ENCODE measurements around the gene CFAP46. TPM values are rescaled to one million over a fixed set of nuclear protein-coding genes. Genes with fewer than 3 reads are reported as not detected.

CFAP46 gene
- total RNA-seq, 1 experiment from 2014 or later, result 3.3 TPM

DNA sequence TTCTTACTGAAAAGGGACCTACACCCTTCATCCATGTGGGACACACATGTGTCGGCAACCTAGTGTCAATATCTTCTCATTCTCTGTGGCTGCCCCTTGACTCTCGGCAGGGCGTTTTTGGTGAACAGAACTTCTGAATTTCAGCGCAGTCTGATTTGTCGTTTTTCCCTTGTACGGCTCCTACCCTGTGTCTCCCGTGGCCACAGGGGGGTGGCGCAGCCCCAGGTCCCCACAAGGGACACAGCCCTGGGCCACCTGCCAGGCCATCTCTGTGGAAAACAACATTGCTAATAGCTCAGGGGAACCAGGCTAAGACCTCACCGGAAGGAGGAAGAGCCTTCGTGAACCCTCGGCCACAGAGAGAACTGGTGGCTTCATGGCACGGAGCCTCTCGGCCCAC lies 103.3 kb downstream of the CFAP46 start:
- Mint-ChIP-seq H3K4me3 (no peak overlapping the region), H3K36me3 (peaks cover 11% of the 10 kb centered on the region), H3K27me3 (ENCODE audit: low read depth) (peaks cover 4% of the 10 kb centered on the region; the same call in 1 of the 2 replicates), H3K27ac (0 out of 2 replicates have a peak overlapping the region, but pooled peaks have one; percentile 13), H3K4me1 (0 out of 2 replicates have a peak, but pooled peaks cover 2% of the 10 kb centered on the region), H3K9me3 (peaks cover 21% of the 10 kb centered on the region)
- POLR2A ChIA-PET, result no interaction called here
- CTCF ChIA-PET, result interaction anchor here (1.5 kb wide), 1 partner anchor 47 kb away, joined by 4 read pairs; no protein-coding TSS in a partner anchor
- ATAC-seq (no peak), DNase-seq (ENCODE audit: low spot score) (no peak)
- TF ChIP-seq ZNF671 (CRISPR knock-in tag; IDR thresholded peaks at IDR 0.05), result no peak
- TF ChIP-seq, protein P1, sequence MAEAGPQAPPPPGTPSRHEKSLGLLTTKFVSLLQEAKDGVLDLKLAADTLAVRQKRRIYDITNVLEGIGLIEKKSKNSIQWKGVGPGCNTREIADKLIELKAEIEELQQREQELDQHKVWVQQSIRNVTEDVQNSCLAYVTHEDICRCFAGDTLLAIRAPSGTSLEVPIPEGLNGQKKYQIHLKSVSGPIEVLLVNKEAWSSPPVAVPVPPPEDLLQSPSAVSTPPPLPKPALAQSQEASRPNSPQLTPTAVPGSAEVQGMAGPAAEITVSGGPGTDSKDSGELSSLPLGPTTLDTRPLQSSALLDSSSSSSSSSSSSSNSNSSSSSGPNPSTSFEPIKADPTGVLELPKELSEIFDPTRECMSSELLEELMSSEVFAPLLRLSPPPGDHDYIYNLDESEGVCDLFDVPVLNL (CRISPR knock-in tag; IDR thresholded peaks at IDR 0.05; ENCODE audit: borderline replicate concordance, low read depth), result no peak
- TF ChIP-seq PRRX2 (CRISPR knock-in tag; IDR thresholded peaks at IDR 0.05), result no peak
- TF ChIP-seq ZNF396 (CRISPR knock-in tag; IDR thresholded peaks at IDR 0.05; ENCODE audit: borderline replicate concordance), result no peak
- TF ChIP-seq, protein P2, sequence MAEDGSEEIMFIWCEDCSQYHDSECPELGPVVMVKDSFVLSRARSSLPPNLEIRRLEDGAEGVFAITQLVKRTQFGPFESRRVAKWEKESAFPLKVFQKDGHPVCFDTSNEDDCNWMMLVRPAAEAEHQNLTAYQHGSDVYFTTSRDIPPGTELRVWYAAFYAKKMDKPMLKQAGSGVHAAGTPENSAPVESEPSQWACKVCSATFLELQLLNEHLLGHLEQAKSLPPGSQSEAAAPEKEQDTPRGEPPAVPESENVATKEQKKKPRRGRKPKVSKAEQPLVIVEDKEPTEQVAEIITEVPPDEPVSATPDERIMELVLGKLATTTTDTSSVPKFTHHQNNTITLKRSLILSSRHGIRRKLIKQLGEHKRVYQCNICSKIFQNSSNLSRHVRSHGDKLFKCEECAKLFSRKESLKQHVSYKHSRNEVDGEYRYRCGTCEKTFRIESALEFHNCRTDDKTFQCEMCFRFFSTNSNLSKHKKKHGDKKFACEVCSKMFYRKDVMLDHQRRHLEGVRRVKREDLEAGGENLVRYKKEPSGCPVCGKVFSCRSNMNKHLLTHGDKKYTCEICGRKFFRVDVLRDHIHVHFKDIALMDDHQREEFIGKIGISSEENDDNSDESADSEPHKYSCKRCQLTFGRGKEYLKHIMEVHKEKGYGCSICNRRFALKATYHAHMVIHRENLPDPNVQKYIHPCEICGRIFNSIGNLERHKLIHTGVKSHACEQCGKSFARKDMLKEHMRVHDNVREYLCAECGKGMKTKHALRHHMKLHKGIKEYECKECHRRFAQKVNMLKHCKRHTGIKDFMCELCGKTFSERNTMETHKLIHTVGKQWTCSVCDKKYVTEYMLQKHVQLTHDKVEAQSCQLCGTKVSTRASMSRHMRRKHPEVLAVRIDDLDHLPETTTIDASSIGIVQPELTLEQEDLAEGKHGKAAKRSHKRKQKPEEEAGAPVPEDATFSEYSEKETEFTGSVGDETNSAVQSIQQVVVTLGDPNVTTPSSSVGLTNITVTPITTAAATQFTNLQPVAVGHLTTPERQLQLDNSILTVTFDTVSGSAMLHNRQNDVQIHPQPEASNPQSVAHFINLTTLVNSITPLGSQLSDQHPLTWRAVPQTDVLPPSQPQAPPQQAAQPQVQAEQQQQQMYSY (CRISPR knock-in tag; IDR thresholded peaks at IDR 0.05), result no peak
- TF ChIP-seq, protein P3, sequence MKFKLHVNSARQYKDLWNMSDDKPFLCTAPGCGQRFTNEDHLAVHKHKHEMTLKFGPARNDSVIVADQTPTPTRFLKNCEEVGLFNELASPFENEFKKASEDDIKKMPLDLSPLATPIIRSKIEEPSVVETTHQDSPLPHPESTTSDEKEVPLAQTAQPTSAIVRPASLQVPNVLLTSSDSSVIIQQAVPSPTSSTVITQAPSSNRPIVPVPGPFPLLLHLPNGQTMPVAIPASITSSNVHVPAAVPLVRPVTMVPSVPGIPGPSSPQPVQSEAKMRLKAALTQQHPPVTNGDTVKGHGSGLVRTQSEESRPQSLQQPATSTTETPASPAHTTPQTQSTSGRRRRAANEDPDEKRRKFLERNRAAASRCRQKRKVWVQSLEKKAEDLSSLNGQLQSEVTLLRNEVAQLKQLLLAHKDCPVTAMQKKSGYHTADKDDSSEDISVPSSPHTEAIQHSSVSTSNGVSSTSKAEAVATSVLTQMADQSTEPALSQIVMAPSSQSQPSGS (CRISPR knock-in tag; IDR thresholded peaks at IDR 0.05; ENCODE audit: borderline replicate concordance, low read depth), result no peak
- TF ChIP-seq, protein P4, sequence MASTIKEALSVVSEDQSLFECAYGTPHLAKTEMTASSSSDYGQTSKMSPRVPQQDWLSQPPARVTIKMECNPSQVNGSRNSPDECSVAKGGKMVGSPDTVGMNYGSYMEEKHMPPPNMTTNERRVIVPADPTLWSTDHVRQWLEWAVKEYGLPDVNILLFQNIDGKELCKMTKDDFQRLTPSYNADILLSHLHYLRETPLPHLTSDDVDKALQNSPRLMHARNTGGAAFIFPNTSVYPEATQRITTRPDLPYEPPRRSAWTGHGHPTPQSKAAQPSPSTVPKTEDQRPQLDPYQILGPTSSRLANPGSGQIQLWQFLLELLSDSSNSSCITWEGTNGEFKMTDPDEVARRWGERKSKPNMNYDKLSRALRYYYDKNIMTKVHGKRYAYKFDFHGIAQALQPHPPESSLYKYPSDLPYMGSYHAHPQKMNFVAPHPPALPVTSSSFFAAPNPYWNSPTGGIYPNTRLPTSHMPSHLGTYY (CRISPR knock-in tag; IDR thresholded peaks at IDR 0.05), result no peak
- TF ChIP-seq OVOL2 (CRISPR knock-in tag; IDR thresholded peaks at IDR 0.05; ENCODE audit: borderline replicate concordance), result no peak
- TF ChIP-seq, protein P5, sequence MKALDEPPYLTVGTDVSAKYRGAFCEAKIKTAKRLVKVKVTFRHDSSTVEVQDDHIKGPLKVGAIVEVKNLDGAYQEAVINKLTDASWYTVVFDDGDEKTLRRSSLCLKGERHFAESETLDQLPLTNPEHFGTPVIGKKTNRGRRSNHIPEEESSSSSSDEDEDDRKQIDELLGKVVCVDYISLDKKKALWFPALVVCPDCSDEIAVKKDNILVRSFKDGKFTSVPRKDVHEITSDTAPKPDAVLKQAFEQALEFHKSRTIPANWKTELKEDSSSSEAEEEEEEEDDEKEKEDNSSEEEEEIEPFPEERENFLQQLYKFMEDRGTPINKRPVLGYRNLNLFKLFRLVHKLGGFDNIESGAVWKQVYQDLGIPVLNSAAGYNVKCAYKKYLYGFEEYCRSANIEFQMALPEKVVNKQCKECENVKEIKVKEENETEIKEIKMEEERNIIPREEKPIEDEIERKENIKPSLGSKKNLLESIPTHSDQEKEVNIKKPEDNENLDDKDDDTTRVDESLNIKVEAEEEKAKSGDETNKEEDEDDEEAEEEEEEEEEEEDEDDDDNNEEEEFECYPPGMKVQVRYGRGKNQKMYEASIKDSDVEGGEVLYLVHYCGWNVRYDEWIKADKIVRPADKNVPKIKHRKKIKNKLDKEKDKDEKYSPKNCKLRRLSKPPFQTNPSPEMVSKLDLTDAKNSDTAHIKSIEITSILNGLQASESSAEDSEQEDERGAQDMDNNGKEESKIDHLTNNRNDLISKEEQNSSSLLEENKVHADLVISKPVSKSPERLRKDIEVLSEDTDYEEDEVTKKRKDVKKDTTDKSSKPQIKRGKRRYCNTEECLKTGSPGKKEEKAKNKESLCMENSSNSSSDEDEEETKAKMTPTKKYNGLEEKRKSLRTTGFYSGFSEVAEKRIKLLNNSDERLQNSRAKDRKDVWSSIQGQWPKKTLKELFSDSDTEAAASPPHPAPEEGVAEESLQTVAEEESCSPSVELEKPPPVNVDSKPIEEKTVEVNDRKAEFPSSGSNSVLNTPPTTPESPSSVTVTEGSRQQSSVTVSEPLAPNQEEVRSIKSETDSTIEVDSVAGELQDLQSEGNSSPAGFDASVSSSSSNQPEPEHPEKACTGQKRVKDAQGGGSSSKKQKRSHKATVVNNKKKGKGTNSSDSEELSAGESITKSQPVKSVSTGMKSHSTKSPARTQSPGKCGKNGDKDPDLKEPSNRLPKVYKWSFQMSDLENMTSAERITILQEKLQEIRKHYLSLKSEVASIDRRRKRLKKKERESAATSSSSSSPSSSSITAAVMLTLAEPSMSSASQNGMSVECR (CRISPR knock-in tag; IDR thresholded peaks at IDR 0.05; ENCODE audit: borderline replicate concordance), result no peak
- TF ChIP-seq ETV6 (CRISPR knock-in tag; IDR thresholded peaks at IDR 0.05), result no peak
- no peak for TF ChIP-seq CREM (CRISPR knock-in tag; IDR thresholded peaks at IDR 0.05)

DNA sequence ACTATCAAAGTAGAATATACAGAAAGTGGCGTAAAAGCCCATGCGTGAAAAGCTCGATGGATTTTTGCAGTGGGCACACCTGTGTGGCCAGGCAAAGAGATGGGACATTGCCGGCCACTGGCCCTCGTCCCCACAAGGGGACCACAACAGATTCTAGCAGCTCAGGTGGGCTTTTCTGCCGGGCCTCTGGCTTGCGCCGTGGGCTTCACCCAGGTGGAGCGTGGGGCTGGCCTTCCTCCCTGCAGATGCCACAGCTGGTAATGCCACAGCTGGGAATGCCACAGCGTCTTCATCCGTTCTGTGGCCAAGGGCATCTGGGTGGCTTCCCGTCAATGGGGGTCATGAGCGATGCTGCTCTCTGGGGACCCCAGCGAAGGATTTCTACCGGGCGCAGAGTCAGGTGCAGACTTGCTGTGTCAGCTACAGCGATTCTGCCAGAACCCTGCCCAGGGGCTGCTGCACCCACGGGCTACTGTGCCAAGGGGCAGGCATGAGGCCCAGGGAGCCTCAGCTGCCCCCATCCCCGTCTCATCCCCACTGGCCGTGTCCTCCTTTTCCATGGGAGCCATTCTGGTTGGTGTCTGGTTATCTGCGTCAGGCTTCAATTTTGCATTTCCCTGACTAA lies 103.9 kb downstream of the CFAP46 start:
- Mint-ChIP-seq H3K4me3 (no peak overlapping the region), H3K27me3 (ENCODE audit: low read depth) (peaks cover 4% of the 10 kb centered on the region; the same call in 1 of the 2 replicates), H3K4me1 (0 out of 2 replicates have a peak, but pooled peaks cover 2% of the 10 kb centered on the region), H3K27ac (no peak overlapping the region), H3K9me3 (peaks cover 21% of the 10 kb centered on the region), H3K36me3 (peaks cover 11% of the 10 kb centered on the region)
- no peak for ATAC-seq
- CTCF ChIA-PET, result interaction anchor here (0.8 to 1.5 kb wide), 6 partner anchors 12 to 53 kb away, joined by 3 to 8 read pairs (median 4); no protein-coding TSS in a partner anchor
- DNase-seq (ENCODE audit: low spot score), result no peak
- POLR2A ChIA-PET, result no interaction called here
- TF ChIP-seq SMAD4 (CRISPR knock-in tag; IDR thresholded peaks at IDR 0.05), result no peak
- TF ChIP-seq CREB1 (CRISPR knock-in tag; IDR thresholded peaks at IDR 0.05), result no peak
- TF ChIP-seq NR3C1 (CRISPR knock-in tag; conservative IDR thresholded peaks at IDR 0.05; ENCODE audit: low read depth), result no peak
- TF ChIP-seq, protein P2 (CRISPR knock-in tag; IDR thresholded peaks at IDR 0.05), result no peak
- TF ChIP-seq OVOL2 (CRISPR knock-in tag; IDR thresholded peaks at IDR 0.05; ENCODE audit: borderline replicate concordance), result no peak
- no peak for TF ChIP-seq RELA (CRISPR knock-in tag; IDR thresholded peaks at IDR 0.05; ENCODE audit: borderline replicate concordance)
- TF ChIP-seq GTF2I (CRISPR knock-in tag; conservative IDR thresholded peaks at IDR 0.05), result no peak
- TF ChIP-seq ZNF396 (CRISPR knock-in tag; IDR thresholded peaks at IDR 0.05; ENCODE audit: borderline replicate concordance), result no peak
